Measurements from ENCODE around the gene SENP8. TPM values are rescaled to one million over a fixed set of nuclear protein-coding genes. Genes with fewer than 3 reads are reported as not detected.
A peak's percentile ranks its signal among the peaks of the same experiment; 100 is the strongest.

SENP8 gene
- total and polyA plus RNA-seq, 2 of the 8 experiments (the other 6 are each of a cell fraction or from before 2014, with no cell fraction given): 4.1 to 6.0 TPM

DNA sequence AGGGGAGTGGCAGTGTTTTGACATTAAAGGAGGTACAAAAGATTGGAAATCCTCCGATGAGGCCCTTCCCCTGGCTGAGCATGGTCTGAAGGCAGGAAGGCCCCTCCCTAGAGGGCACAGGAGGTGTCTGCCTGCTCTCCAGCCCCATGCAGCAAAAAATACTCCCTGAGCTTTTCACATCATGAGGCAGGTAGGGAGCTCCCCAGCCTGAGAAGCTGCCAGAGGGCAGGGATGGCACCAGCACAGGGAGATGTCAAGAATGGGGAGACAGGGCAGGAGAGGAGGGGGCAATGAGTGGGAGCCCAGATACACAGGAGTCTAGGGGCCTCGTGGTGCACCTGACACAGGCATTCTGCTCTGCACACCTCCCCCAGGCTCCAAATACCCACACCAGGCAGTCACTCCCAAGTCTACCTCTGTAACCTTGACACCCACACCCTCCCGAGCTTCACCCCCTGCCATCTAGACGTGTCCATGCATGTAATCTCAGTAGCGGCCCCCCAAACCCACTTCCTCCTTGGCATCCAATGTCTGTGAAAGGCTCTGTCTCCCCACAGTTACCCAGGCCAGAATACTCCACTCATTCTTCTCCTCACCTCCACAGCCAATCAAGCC, 56.5 kb downstream of the SENP8 start:
- Histone ChIP-seq H3K18ac (ENCODE audit: extremely low read depth, low read length) (no peak overlapping the region; the same call in 1 of the 2 replicates), H3K14ac (ENCODE audit: insufficient read length) (no peak overlapping the region), H2BK20ac (ENCODE audit: low read length) (no peak overlapping the region), H3K23ac (ENCODE audit: insufficient read length) (no peak overlapping the region), H4K20me1 (replicated peaks in 1 of 2; ENCODE audit: control insufficient read depth in 1 of 2, insufficient read depth in 2 of 2, low read length in 2 of 2) (no peaks in the 10 kb centered on the region), H3K9me3 (ENCODE audit: insufficient read depth in 2 of 2, low read depth in 1 of 2, low read length in 1 of 2) (no peaks in the 10 kb centered on the region), H3K4ac (replicated peaks; ENCODE audit: insufficient read length, low read depth, low read length) (peak overlapping the region; percentile 10), H3K79me1 (ENCODE audit: low read depth, low read length) (no peaks in the 10 kb centered on the region), H2BK120ac (replicated peaks; ENCODE audit: low read depth, low read length) (no peak overlapping the region), H3K9ac (replicated peaks in 1 of 4; ENCODE audit: extremely low read depth in 1 of 4, low read depth in 3 of 4, low read length in 3 of 4) (no peak overlapping the region), H2AK5ac (ENCODE audit: low read depth, low read length) (0 out of 2 replicates have a peak overlapping the region, but pooled peaks have one; percentile 28), H3K27ac (ENCODE audit: low read depth, low read length) (no peak overlapping the region), H3K4me1 (replicated peaks in 1 of 4; ENCODE audit: control insufficient read depth in 3 of 4, insufficient read depth in 4 of 4, low read length in 3 of 4) (0 out of 7 replicates have a peak, but pooled peaks cover 0 to 2% (median 1%) of the 10 kb centered on the region in 4 experiments), H3K79me2 (ENCODE audit: control insufficient read depth in 1 of 2, insufficient read depth in 2 of 2, low read length in 2 of 2) (no peaks in the 10 kb centered on the region), H3K27me3 (replicated peaks in 1 of 4; ENCODE audit: control insufficient read depth in 3 of 4, extremely low read depth in 1 of 4, insufficient read depth in 3 of 4, low read length in 3 of 4) (no peaks in the 10 kb centered on the region), H4K91ac (replicated peaks; ENCODE audit: insufficient read length, low read length) (no peak overlapping the region), H2BK5ac (ENCODE audit: low read depth, low read length) (0 out of 2 replicates have a peak overlapping the region, but pooled peaks have one; percentile 9), H3K4me3 (ENCODE audit: extremely low read depth in 1 of 4, insufficient read depth in 2 of 4, low read depth in 3 of 4, low read length in 4 of 4) (no peak overlapping the region), H4K5ac (ENCODE audit: insufficient read length, low read depth, low read length) (no peak overlapping the region), H2BK15ac (ENCODE audit: low read length) (no peak overlapping the region), H4K8ac (ENCODE audit: extremely low read depth, insufficient read depth, low read length) (no peak overlapping the region; the same call in 1 of the 2 replicates), H3K36me3 (ENCODE audit: control insufficient read depth in 2 of 4, insufficient read depth in 4 of 4, low read length in 3 of 4) (no peaks in the 10 kb centered on the region), H2BK12ac (ENCODE audit: low read depth, low read length) (no peak overlapping the region), H3K4me2 (ENCODE audit: insufficient read depth in 1 of 2, low read depth in 2 of 2, low read length in 2 of 2) (no peak overlapping the region), H3K56ac (replicated peaks; ENCODE audit: insufficient read length, low read depth, low read length) (no peak overlapping the region), H2AFZ (ENCODE audit: low read length) (no peak overlapping the region), H3K23me2 (ENCODE audit: low read depth, low read length) (no peaks in the 10 kb centered on the region)
- ChIA-PET CTCF (ENCODE audit: partially characterized antibody) (interaction anchor here (1.3 kb wide), 1 partner anchor 10 kb away, joined by 6 read pairs; no protein-coding TSS in a partner anchor), POLR2A (ENCODE audit: partially characterized antibody) (interaction anchor here (0.9 kb wide), 1 partner anchor 24 kb away, joined by 3 read pairs; no protein-coding TSS in a partner anchor)
- DNase-seq (ENCODE audit: low read depth in 1 of 2, low spot score in 2 of 2): no peak
- WGBS, 2 experiments (ENCODE audit: extremely low coverage in 1 of 2, insufficient coverage in 1 of 2, insufficient read length in 1 of 2, insufficient replicate concordance in 2 of 2, low coverage in 1 of 2, low lambda C conversion rate in 2 of 2, missing lambda C conversion rate in 1 of 2): 75% methylated on average over 5 of the region's 5 CpGs; no CpG with 5 or more reads in 1 of the 2 experiments
- no peak for FAIRE-seq
- no peak for TF ChIP-seq BACH1 (IDR thresholded peaks at IDR 0.05; ENCODE audit: low read length)
- no peak for TF ChIP-seq HDAC6 (IDR thresholded peaks at IDR 0.05; ENCODE audit: low read depth, low read length)
